ENCODE results near the gene IL1R1. TPM values are rescaled to one million over a fixed set of nuclear protein-coding genes. Genes with fewer than 3 reads are reported as not detected.

The IL1R1 gene
- total RNA-seq, 1 donor from 2014 or later: 0.17 TPM

GRCh38 chr2:102190430-102191107 is 48.0 kb downstream of the IL1R1 start:
- Mint-ChIP-seq H3K27ac (ENCODE audit: unreplicated experiment) (no peak overlapping the region), H3K27me3 (ENCODE audit: unreplicated experiment) (peaks cover 12% of the 10 kb centered on the region), H3K4me1 (ENCODE audit: low read depth, unreplicated experiment) (no peaks in the 10 kb centered on the region), H3K4me3 (ENCODE audit: unreplicated experiment) (no peak overlapping the region), H3K9me3 (ENCODE audit: unreplicated experiment) (no peaks in the 10 kb centered on the region), H3K36me3 (ENCODE audit: unreplicated experiment) (no peaks in the 10 kb centered on the region)
- no peak for DNase-seq
- no peak for TF ChIP-seq CTCF (IDR thresholded peaks at IDR 0.05; ENCODE audit: partially characterized antibody, unreplicated experiment)

GRCh38 chr2:102191501-102191900 is 49.0 kb downstream of the IL1R1 start:
- Mint-ChIP-seq H3K27me3 (ENCODE audit: unreplicated experiment) (peaks cover 9% of the 10 kb centered on the region), H3K9me3 (ENCODE audit: unreplicated experiment) (no peaks in the 10 kb centered on the region), H3K27ac (ENCODE audit: unreplicated experiment) (no peak overlapping the region), H3K4me1 (ENCODE audit: low read depth, unreplicated experiment) (no peaks in the 10 kb centered on the region), H3K36me3 (ENCODE audit: unreplicated experiment) (no peaks in the 10 kb centered on the region), H3K4me3 (ENCODE audit: unreplicated experiment) (no peak overlapping the region)
- TF ChIP-seq CTCF (IDR thresholded peaks at IDR 0.05; ENCODE audit: partially characterized antibody, unreplicated experiment): no peak
- DNase-seq: no peak

GRCh38 chr2:102193074-102193473 is 50.5 kb downstream of the IL1R1 start:
- no peak for DNase-seq
- Mint-ChIP-seq H3K4me1 (ENCODE audit: low read depth, unreplicated experiment) (no peaks in the 10 kb centered on the region), H3K27ac (ENCODE audit: unreplicated experiment) (no peak overlapping the region), H3K9me3 (ENCODE audit: unreplicated experiment) (no peaks in the 10 kb centered on the region), H3K4me3 (ENCODE audit: unreplicated experiment) (no peak overlapping the region), H3K36me3 (ENCODE audit: unreplicated experiment) (no peaks in the 10 kb centered on the region), H3K27me3 (ENCODE audit: unreplicated experiment) (peaks cover under 1% of the 10 kb centered on the region)
- TF ChIP-seq CTCF (IDR thresholded peaks at IDR 0.05; ENCODE audit: partially characterized antibody, unreplicated experiment): no peak

GRCh38 chr2:102194609-102195268 is 52.2 kb downstream of the IL1R1 start:
- Mint-ChIP-seq H3K9me3 (ENCODE audit: unreplicated experiment) (no peaks in the 10 kb centered on the region), H3K27ac (ENCODE audit: unreplicated experiment) (no peak overlapping the region), H3K4me3 (ENCODE audit: unreplicated experiment) (no peak overlapping the region), H3K4me1 (ENCODE audit: low read depth, unreplicated experiment) (no peaks in the 10 kb centered on the region), H3K27me3 (ENCODE audit: unreplicated experiment) (peaks cover 2% of the 10 kb centered on the region), H3K36me3 (ENCODE audit: unreplicated experiment) (no peaks in the 10 kb centered on the region)
- no peak for TF ChIP-seq CTCF (IDR thresholded peaks at IDR 0.05; ENCODE audit: partially characterized antibody, unreplicated experiment)
- DNase-seq: no peak
